GM18502 (cell line): ENCODE data around the gene ALDH3A1.

Experiments
- ATAC-seq: cut with Tn5 transposase; IDR thresholded peaks from one replicate; pipeline ENCODE4 v1.9.1; 2021; ENCODE audit warnings: mild to moderate bottlenecking; ENCODE audit not compliant: unreplicated experiment, poor library complexity

Gene ALDH3A1

DNA sequence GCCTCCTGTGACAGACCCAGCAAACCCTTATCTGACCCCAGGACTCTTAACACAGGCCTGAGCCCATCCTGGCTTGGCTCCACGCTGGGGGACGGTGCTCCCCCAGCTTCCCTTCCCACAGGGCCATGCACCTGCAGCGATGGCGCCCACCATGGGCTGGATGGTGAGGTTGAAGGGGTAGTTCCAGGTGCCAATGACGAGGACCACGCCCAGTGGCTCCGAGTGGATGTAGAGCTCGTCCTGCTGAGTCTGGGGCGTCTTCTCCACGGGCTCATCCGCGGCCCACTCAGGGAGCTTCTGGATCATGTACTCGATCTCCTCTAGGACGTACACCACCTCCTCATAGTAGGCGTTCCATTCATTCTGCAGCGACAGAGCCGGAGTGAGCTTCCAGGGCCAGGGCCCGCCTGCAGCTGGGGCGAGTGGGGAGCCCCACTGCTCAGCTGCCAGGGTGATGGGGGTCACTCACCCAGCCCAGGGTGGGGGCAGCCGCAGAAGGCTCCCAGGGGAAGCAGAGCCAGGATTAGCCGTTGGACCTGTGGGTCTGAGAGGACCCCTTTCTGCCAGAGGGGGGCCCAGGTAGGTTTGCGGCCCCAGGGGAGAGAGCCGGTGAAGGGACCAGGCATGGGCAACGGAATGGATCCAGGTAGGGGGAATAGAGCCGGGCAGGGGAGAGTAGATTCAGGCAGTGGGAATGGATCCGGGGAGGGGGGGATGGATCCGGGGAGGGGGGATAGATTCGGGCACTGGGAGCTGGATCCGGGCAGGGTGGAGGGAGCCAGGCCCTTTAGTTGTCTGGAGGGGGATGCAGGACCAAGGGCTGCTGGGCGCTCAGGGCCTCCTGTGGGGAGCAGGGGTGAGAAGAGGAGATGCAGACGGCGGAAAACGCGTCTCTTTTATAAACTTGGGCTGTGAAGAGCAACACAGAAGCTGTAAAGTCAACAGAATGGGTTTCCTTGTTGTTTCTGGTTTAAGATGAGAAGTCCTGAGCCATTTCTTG, 4.7 kb downstream of the ALDH3A1 start:
- ATAC-seq, result no peak

- ATAC-seq, result no peak
Measured at GRCh38 chr17:19742495-19742894, 5.6 kb downstream of the ALDH3A1 start.

- no peak for ATAC-seq
Measured at GRCh38 chr17:19741832-19742457, 6.2 kb downstream of the ALDH3A1 start.

DNA sequence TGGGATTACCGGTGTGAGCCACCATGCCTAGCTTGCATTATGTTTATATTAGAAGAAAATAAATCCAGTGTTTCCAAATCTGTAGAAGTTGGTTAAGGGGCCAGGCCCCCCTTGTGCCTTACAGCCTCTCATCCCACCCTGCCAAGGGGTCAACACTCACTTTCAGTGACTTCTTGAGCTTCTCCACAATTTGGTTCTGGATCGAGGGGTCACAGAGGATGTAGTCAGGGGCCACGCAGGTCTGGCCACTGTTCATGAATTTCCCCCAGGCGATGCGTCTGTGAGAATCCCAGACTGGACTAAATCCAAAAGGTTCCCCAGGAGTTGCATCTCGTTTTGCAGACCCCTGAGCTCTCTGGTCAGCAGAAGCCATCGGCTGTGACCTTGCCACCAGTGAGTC, 7.2 kb downstream of the ALDH3A1 start:
- no peak for ATAC-seq

- no peak for ATAC-seq
Measured at GRCh38 chr17:19739241-19740201, 8.6 kb downstream of the ALDH3A1 start.

DNA sequence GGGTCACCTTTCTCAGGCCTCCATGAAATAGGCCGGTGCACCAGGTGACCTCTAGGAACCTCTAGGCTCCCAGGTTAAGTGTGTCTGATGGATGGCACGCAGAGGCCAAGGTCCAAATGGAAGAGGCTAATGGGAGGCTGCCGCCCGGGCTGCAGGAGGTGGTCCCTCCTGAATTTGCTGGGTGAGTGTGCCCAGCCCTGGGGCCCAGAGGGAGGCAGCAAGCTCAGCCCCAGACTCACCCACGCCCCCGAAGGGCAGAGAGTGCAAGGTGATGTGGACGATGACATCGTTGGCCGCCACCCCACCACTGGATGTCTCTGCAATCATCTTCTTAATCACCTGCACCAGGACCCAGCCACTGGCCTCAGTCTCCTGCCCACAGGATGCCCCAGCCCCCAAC, 9.3 kb downstream of the ALDH3A1 start:
- ATAC-seq, result no peak

DNA sequence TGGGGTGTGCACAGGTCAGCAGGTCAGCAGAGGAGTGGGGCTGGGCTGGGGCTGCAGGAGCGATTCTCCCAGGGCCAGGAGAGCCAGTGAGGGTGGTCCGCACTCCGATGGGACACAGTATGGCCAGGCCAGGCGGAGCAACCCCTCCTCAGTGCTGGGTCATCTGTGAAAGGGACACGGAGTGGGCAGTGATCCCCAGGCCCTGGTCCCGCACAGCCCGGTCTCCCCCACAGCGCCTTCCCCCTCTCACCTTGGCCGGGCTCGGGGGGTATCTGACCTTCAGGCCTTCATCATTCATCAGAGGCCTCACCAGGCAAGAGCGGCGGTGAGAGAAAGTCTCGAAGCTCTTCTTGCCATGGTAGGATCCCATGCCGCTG, 10.0 kb downstream of the ALDH3A1 start:
- no peak for ATAC-seq

- ATAC-seq, result no peak
Measured at GRCh38 chr17:19737305-19738072, 10.6 kb downstream of the ALDH3A1 start.

DNA sequence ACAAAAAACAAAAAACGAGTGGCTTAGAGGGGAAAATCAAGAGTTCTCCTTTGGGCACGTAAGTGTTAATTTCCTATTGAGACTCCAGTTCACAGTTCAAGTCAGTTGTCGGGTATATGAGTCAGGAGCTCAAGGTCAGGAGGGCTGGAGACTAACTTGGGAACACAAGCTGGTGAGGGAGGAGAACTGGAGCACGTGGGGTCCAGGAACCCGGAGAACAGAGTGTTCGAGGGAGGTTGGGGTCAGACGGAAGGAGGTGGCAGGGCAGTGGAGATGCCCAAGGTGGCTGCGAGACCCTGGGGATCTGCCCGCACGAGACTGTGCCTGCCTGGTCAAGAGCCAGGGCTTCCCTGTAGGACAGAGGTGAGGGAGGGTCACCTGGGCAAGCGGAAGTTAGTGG, 12.0 kb downstream of the ALDH3A1 start:
- ATAC-seq, result no peak

- no peak for ATAC-seq
Measured at GRCh38 chr17:19733953-19734526, 14.1 kb downstream of the ALDH3A1 start.

DNA sequence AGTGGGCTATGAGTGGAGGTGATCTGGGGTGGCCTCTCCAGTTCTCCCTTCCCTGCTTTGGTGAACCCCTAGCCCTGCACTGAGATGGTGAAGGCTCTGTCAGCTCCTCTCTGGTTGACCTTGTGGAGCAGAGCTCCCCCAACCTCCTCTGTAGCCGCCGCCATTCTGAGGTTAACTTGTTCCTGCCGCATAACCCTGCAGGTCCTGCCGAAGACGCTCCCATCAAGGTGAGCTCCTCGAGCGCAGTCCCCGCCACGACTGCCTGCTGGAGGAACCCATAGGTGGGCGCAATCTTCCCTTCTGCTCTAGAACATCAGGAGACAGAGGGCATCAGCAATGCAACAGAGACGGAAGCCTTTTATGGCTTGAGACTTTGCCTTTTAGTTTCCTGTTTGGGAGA, 16.5 kb downstream of the ALDH3A1 start:
- ATAC-seq, result no peak

DNA sequence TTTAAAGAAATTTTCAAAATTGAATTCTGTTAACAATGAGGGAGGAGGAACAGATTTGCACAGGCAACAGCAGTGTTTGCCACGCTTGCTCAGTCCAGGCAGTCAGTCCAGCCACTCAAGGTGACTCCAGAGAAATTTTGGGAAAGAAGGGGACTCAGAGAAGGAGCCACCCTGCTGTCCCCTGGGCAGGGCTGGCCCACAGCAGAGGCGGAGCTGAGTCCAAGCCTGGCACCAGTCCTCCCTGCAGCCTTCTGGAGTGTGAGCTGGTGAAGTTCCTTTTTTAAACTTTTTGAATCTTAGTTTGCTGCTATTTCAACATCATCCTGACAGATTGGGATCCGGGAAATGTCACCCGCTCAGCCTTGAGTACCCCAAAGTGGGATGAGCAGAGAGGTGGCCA, 17.3 kb downstream of the ALDH3A1 start:
- ATAC-seq, result no peak

DNA sequence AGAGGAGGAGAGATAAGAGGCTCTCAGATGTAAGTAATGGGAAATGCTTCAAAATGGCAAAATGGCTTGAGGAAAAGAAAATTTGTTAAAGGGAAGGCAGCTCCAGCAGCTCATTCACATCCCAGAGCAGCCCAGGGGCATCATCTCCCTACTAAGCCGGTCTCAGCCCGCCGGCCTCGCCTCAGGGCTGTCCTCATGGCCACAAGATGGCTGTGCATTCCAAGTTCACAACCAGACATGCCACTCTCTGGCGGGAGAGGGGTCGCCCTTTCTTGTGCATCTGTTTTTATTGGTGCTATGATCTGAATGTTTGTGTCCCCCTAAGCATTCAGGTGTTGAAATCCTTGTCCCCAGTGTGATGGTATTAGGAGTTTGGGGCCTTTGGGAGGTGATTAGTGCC, 18.2 kb downstream of the ALDH3A1 start:
- ATAC-seq, result no peak

GRCh38 chr17:19728084-19728495, 20.0 kb downstream of the ALDH3A1 start:
- no peak for ATAC-seq

- no peak for ATAC-seq
Measured at GRCh38 chr17:19727501-19728078, 20.5 kb downstream of the ALDH3A1 start.

DNA sequence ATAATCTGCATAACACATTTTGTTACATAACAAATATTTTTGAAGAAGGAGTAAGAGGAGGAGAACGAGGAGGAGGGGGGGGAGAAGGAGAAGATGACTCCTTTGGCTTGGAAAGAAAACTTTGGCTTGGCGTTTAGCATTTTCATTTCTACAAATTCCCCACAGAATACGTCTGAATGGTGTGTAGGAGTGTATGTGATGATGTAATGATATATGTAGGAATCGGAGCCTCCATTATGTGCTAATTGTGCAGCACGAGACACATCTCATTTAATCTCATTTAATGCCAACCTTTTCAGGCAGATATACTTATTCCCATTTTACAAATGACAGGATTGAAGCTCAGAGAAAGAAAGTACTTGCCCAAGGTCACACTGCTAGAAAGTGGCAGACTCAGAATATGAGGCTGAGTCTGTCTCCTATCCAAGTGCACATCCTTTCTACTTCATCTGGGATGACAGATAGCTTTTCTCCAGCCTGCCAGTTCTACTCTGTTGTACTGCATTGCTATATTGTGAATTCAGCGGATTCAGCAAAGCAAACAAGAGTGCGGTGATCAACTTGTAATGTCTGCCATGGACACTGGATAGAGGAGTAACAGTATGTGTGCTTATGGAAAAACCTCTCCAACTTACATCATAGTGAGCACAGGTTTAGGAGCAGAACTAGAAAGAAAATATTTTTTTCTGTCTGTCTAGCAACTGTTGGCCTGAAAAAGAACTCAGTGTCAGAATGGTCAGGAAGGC, 21.3 kb downstream of the ALDH3A1 start:
- no peak for ATAC-seq

- ATAC-seq, result no peak
Measured at GRCh38 chr17:19725486-19725885, 22.6 kb downstream of the ALDH3A1 start.
